ENCODE results near the gene MUC2.

DNA sequence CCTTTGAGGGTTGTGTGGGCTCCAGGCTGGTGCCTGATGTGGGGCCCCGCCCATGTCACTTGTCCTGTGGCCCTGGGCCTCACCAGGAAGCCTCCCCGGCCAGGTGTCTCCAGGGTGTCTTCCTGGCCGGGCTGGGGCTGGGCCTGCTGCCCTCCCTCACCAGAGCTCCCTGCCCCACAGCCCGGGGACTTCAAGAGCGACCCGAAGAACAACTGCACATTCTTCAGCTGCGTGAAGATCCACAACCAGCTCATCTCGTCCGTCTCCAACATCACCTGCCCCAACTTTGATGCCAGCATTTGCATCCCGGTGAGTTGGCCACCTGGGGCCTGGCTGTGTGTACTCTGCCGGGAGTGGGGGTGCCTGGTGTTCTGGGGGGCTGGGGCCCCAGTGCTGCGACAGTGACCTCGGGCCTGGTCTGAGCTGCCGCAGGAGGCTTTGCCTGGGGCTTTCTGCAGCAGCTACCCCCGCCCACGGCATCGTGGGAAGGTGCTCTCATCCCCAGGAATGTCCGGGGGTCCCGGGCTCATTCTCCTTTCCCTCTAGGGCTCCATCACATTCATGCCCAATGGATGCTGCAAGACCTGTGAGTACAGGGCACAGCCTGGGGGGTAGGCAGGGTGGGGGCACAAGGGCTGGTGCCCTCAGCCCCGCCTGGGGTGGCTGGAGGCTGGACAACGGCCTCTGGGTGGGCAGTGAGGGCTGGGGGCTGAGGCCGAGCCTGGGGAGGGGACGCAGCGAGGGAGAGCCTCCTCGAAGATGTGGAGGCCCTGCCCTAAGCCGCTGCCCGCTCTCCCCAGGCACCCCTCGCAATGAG lies 34.6 kb downstream of the MUC2 start:
- TF ChIP-seq EZH2 (IDR thresholded peaks at IDR 0.05; ENCODE audit: low read length, unreplicated experiment) = no peak
- TF ChIP-seq, protein P1, sequence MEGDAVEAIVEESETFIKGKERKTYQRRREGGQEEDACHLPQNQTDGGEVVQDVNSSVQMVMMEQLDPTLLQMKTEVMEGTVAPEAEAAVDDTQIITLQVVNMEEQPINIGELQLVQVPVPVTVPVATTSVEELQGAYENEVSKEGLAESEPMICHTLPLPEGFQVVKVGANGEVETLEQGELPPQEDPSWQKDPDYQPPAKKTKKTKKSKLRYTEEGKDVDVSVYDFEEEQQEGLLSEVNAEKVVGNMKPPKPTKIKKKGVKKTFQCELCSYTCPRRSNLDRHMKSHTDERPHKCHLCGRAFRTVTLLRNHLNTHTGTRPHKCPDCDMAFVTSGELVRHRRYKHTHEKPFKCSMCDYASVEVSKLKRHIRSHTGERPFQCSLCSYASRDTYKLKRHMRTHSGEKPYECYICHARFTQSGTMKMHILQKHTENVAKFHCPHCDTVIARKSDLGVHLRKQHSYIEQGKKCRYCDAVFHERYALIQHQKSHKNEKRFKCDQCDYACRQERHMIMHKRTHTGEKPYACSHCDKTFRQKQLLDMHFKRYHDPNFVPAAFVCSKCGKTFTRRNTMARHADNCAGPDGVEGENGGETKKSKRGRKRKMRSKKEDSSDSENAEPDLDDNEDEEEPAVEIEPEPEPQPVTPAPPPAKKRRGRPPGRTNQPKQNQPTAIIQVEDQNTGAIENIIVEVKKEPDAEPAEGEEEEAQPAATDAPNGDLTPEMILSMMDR (conservative IDR thresholded peaks at IDR 0.05; ENCODE audit: low read depth, low read length) = no peak

All from PC-3 (cell line).